ENCODE data around the gene TFAP2C.
A peak's percentile ranks its signal among the peaks of the same experiment; 100 is the strongest.
"Not testable (repeated sequence)": the region's sequence is repeated elsewhere in the genome, so short reads cannot be mapped to it uniquely, and the experiment has no call there.

The TFAP2C gene

DNA sequence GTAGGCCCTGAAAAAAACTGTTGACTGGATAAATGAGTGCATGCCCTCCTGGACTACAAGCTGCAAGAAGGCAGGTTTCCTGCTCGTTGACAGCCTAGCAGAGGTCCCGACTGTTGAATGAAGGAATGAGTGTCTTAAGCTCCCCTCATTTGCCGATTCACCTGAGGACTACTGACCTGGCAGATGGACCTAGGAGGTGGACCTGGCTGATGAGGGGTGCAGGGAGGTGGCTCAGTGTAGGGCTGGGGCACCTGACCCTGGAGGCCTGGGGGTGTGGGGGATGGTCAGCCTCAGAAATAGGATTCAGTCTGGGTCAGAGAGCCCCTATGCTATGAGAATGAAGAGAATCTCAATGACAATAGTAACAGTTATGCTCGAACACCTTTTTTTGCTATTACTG, 11.6 kb upstream of the TFAP2C start:
- Mint-ChIP-seq H3K36me3 (ENCODE audit: low read depth) (no peaks in the 10 kb centered on the region), H3K4me3 (no peak overlapping the region), H3K4me1 (peaks cover 7% of the 10 kb centered on the region), H3K9me3 (no peaks in the 10 kb centered on the region), H3K27me3 (ENCODE audit: low read depth) (peaks cover 26% of the 10 kb centered on the region), H3K27ac (no peak overlapping the region)
- TF ChIP-seq, protein P1, sequence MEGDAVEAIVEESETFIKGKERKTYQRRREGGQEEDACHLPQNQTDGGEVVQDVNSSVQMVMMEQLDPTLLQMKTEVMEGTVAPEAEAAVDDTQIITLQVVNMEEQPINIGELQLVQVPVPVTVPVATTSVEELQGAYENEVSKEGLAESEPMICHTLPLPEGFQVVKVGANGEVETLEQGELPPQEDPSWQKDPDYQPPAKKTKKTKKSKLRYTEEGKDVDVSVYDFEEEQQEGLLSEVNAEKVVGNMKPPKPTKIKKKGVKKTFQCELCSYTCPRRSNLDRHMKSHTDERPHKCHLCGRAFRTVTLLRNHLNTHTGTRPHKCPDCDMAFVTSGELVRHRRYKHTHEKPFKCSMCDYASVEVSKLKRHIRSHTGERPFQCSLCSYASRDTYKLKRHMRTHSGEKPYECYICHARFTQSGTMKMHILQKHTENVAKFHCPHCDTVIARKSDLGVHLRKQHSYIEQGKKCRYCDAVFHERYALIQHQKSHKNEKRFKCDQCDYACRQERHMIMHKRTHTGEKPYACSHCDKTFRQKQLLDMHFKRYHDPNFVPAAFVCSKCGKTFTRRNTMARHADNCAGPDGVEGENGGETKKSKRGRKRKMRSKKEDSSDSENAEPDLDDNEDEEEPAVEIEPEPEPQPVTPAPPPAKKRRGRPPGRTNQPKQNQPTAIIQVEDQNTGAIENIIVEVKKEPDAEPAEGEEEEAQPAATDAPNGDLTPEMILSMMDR (IDR thresholded peaks at IDR 0.05; ENCODE audit: unreplicated experiment in 3 of 3), result no peak

DNA sequence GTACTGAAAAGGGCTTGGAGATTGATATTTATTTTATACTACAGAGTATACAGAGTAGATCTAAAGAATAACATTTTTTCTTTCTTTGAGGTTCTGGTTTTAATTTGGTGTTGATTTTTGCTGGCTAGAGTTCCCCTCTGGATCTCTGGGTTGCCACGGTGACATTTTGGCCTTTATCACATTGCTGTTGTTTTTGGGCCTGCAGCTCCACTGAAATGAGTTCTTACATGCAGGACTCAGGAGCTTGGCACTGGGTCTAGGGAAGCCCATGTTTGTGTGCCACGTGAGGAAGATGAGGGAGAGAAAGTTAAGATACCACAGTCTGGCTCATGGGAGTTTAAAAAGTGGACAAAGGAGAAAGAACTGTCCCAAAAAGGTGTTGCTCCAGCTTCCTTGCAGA, 7.4 kb upstream of the TFAP2C start:
- Mint-ChIP-seq H3K9me3 (no peaks in the 10 kb centered on the region), H3K4me1 (peaks cover 8% of the 10 kb centered on the region), H3K36me3 (ENCODE audit: low read depth) (no peaks in the 10 kb centered on the region), H3K27me3 (ENCODE audit: low read depth) (peaks cover 66% of the 10 kb centered on the region), H3K4me3 (no peak overlapping the region), H3K27ac (no peak overlapping the region)
- TF ChIP-seq, protein P1 (IDR thresholded peaks at IDR 0.05; ENCODE audit: unreplicated experiment in 3 of 3), result no peak

DNA sequence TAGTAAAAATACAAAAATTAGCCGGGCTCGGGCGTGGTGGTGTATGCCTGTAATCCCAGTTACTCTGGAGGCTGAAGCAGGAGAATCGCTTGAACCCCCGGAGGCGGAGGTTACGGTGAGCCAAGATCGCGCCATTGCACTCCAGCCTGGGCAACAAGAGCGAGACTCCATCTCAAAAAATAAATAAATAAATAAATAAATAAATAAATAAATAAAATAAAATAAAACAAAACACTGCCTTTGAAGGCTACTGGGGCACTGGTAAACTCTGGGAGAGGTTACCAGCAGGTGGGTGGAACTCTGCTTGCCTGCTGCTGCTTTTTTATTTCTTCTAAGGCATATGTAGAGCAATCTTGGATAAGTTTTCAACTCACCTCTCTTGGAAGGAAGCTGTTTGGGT, 5.2 kb upstream of the TFAP2C start:
- Mint-ChIP-seq H3K4me1 (peaks cover 16% of the 10 kb centered on the region), H3K27me3 (ENCODE audit: low read depth) (peaks cover 80% of the 10 kb centered on the region)
- not testable (repeated sequence) for H3K27ac Mint-ChIP-seq; H3K9me3 Mint-ChIP-seq; H3K4me3 Mint-ChIP-seq; H3K36me3 Mint-ChIP-seq (ENCODE audit: low read depth)

DNA sequence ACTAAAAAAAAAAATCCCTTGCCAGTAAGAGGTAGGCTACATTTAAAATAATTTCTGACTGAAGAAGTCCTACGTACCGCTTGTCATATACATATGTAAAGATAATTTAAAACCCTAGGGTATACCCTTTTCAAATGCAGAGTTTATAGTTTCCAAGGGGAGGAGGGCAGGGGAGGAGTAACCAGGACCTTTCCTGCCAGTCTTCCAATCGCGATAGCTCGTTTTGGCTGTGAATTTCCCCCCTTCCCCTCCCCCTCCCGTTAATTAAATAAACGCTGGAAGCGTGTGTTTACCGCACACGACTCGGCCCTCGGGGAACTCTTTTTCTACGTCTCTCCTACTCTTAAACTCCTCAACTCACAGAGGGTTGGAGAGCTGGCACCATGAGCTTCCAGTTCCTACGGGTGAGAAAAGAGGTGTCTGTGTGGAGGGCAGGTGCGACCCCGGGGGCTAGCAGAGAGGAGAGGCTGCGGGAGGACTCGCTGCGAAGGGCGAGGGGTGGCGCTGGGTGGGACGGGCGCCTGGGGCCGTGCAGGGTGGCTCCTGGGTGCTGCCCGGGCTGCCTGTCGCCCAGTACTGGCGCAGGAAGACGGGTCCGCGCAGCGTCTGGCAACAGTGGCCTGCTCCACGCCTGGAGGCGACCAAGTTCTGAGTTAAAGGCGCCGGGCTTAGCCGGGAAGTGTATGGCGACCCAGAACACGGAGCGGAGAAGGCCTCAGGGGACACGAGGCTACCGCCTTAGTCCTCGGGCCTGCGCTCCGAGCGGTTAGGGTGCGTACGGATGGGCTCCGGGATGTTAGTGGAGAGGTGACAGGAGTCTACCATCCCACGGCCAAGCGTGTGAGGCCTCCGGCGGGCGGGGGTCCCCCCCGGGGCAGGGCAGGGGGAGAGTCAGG, 4.1 kb upstream of the TFAP2C start:
- Mint-ChIP-seq H3K9me3 (no peaks in the 10 kb centered on the region), H3K27ac (no peak overlapping the region), H3K4me3 (peak overlapping the region in 1 of 3 experiments; percentile 23), H3K4me1 (peaks cover 16% of the 10 kb centered on the region), H3K27me3 (ENCODE audit: low read depth) (peaks cover 85% of the 10 kb centered on the region), H3K36me3 (ENCODE audit: low read depth) (no peaks in the 10 kb centered on the region)
- TF ChIP-seq, protein P1 (IDR thresholded peaks at IDR 0.05; ENCODE audit: unreplicated experiment in 3 of 3), result no peak

DNA sequence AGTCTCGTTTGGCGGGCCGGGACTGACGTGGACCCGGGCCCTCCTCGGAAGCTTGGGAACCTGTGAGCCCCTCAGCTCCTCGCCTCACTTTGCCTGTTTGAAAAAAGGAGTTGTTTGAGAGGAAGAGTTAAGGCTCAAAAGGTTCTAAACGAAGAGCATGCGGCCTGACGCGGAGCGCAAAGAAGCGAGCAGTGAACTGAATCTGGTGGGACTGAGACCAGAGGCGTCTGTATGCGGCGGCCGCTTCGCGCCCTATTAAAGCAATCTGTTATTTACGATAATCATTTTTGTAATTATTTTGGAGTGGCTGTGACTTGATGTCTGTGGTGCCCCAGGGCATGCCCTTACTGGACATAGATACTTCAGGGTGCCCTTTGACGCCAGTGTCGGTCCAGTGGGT, 3.3 kb upstream of the TFAP2C start:
- Mint-ChIP-seq H3K4me3 (peak overlapping the region in 1 of 3 experiments; percentile 25), H3K9me3 (no peaks in the 10 kb centered on the region), H3K27ac (no peak overlapping the region), H3K4me1 (peaks cover 16% of the 10 kb centered on the region), H3K27me3 (ENCODE audit: low read depth) (peaks cover 90% of the 10 kb centered on the region), H3K36me3 (ENCODE audit: low read depth) (no peaks in the 10 kb centered on the region)
- TF ChIP-seq, protein P1 (IDR thresholded peaks at IDR 0.05; ENCODE audit: unreplicated experiment in 3 of 3), result no peak

DNA sequence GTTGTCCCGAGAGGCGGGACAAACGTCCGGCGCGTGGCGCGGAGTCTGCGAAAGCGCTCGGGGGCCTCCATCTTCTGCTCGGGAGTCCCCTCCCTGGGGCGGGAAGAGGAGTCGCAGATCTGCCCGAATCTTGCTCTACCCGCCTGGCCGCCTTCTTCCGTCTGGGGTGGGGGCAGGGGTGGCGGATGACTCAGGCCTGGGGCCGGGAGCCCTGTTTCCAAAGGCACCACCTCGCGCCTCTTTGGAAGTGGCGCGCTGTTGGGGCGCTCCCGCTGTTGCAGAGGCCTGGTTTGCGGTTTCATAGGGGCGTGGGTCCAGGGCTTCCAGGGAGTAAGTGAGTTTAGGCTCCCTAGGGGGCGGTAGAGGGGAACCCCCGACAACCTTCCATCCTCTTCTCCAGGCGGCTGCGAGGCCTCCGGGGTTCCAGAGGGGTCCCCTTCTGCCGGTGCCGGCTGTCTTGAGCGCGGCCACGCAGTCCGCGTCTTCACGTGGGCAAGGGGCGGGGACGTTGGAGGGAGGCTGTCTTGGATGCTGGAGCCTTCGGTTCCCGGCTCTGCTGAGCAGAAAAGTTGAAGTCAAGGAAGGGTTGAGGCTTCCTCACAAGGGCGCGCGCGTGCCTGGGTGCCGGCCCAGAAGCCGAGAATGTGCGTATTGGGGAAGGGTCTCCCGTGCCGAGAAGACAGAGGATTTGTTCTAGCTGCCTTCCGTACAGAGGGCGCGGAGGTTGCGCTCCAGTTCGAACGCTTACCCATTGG, 2.6 kb upstream of the TFAP2C start:
- peaks cover 17% of the 10 kb centered on the region for H3K4me1 Mint-ChIP-seq
- H3K9me3 Mint-ChIP-seq, result no peaks in the 10 kb centered on the region
- H3K27ac Mint-ChIP-seq, result no peak overlapping the region
- H3K36me3 Mint-ChIP-seq (ENCODE audit: low read depth), result no peaks in the 10 kb centered on the region
- H3K4me3 Mint-ChIP-seq, result peak overlapping the region; percentile 51 to 70 (median 62)
- TF ChIP-seq, protein P1 (IDR thresholded peaks at IDR 0.05; ENCODE audit: unreplicated experiment in 3 of 3), result peak; percentile 35 to 52 (median 42)
- peaks cover 97% of the 10 kb centered on the region for H3K27me3 Mint-ChIP-seq (ENCODE audit: low read depth)
